ENCODE results near the gene ZFYVE27.
"Not testable (repeated sequence)": the region's sequence is repeated elsewhere in the genome, so short reads cannot be mapped to it uniquely, and the experiment has no call there.

ZFYVE27 gene

DNA sequence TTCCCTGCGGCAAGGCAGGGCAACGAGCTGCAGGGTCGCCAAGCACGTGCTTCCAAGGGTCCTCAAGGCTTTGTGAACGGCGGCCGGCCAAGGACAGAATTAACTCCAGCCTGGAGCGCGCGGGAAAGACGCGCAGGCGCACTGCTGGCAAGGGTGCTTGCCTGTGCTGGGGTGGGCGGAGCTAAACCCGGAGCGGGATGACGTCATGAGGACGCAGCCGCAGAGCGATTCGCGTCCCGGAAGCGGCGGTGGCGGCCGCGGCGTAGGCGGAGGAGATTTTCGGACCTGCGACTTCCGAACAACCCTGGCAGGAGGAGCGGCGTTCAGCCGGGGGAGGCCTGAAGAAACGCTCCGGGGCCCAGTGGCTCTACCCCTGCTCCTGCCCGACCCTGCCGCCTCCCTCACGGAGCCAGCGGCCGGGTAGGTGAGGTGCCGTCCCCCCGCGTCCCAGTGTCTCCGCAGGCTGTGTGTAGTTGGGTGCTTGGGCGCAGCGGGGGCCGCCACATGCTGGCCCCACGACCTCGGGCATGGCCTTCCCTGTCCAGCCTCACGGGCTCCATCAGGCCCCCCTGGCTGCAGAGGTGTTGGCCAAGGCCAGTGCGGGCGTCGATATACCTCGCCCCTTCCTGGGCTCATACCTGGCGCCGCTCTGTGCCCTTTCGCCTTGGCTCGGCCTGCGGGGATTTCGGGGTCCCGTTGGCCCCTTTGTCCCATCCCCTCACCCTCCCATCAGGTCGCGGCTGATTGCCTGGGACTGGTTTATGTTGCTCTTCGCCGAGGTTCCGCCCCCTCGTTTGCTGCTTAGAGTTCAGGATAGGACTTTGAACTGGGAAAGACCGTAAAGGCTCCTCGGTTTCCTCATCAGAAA, at the start of gene ZFYVE27:
Gene ZFYVE27 (plus strand): TSS at position 227 of the 868 bp plus-strand sequence. CDS start 1,350 bp downstream, outside the sequence.
- FAIRE-seq: peak; percentile 53

GRCh38 chr10:97687785-97688781, 48.8 kb upstream of the ZFYVE27 start:
- FAIRE-seq: no peak

DNA sequence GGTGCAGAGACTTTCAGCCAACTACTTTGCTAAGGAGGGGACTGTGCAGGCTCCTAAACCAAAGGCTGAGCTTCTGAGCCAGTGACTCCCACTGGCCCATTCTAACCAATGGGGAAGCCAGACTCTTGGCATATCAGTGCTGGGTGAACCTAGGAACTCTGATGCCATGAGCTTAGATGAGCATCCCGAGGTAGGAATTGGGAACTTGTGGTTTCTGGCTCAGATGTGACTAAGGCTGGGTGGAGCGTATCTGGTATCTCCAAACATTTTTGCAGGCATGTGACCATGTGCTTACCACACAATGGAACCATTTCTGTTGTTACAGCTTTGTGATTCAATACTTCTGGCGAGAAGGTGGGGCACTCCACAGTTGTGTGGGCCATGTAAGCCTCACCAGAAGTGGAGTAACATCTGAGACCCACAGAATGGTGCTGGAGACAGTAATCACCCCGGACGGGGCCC, 47.3 kb upstream of the ZFYVE27 start:
- FAIRE-seq: no peak

DNA sequence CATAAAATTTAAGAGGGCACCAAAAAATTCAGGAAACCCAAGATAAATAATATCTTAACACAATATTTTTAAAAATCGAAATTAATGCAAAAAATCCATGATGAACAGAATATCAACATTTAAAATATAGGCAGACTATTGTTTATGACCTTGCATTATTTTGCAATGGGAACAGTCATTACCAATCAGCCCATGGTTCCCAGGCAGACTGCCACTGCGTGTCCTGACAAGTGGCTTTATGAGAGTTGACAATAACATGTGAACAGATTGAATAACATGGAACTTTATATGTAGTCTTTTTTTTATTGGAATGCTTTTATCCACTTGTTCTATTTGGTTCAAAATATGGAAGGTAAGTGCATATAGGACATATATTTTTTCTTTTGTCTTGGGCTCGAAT, 46.8 kb upstream of the ZFYVE27 start:
- FAIRE-seq: no peak

DNA sequence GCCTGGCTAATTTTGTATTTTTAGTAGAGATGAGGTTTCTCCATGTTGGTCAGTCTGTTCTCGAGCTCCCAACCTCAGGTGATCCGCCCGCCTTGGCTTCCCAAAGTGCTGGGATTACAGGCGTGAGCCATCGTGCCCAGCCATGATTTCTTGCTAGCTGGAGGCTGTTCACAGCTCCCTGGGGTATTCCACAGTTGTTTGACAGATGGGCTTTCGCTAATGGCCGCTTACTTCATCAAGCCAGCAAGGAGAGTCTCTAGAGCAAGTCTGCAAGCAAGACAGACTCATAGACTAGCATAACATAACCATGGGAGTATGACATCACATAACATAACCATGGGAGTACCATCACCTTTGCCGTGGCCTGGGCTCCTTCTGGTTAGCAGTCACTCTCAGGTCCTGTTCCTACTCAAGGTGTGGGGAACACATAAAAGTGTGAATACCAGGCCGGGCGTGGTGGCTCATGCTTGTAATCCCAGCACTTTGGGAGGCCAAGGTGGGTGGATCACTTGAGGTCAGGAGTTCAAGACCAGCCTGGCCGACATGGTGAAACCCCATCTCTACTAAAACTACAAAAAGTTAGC, 38.8 kb upstream of the ZFYVE27 start:
- not testable (repeated sequence) for FAIRE-seq

- no peak for FAIRE-seq
Measured at GRCh38 chr10:97701438-97702069, 35.4 kb upstream of the ZFYVE27 start.

DNA sequence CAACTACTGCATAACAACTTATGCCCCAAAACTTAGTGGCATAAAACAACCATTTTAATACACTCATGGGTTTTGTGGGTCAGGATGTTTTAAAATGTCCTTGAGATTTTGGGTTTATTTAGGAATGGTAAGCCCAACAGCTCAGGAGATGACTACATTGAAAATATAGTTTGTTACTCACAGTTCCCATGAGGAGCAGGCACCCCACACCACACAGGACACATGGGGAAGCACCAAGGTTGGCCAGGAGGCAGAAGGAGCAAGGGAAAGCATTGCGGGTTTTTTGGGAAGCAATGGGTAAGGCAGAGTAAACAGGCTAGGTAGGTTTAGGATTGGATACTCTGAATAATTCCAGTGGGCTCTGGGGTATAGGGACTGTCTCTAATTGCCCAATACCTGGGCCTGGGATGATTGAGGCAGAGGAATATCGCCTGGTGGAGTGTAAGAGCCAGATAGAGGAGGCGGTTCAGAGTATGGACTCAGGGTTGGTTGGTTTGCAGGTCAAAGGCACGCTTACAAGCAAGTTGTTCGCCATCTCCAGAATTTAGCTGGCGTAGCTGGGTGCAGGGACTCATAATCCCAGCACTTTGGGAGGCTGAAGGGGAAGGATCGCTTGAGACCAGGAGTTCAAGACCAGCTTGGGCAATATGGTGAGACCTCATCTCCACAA, 33.4 kb upstream of the ZFYVE27 start:
- FAIRE-seq: no peak

DNA sequence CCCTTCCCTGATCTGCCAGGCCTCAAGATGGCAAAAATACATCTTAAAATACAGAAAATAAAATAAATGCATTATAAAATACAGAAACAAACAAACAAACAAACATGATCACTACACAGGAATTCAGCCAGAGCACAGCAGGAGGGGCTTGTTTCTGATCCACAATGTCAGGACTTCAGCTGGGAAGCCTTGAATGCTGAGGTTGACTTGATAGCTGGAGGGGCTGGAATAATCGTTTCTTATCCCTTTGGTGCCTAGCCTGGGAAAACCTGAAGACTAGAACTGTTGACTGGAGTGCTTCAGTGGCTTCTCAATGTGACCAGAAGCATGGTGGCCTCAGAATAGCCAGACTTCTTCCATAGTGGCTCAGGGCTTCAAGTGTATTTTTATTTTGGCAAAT, 32.6 kb upstream of the ZFYVE27 start:
- no peak for FAIRE-seq

GRCh38 chr10:97705006-97705670, 31.8 kb upstream of the ZFYVE27 start:
- FAIRE-seq: no peak

- FAIRE-seq: no peak
Measured at GRCh38 chr10:97707134-97707861, 29.6 kb upstream of the ZFYVE27 start.

- FAIRE-seq: no peak
Measured at GRCh38 chr10:97708167-97708566, 28.8 kb upstream of the ZFYVE27 start.

GRCh38 chr10:97708976-97709946, 27.7 kb upstream of the ZFYVE27 start:
- FAIRE-seq: peak; percentile 58

GRCh38 chr10:97711640-97712572, 25.0 kb upstream of the ZFYVE27 start:
- no peak for FAIRE-seq

DNA sequence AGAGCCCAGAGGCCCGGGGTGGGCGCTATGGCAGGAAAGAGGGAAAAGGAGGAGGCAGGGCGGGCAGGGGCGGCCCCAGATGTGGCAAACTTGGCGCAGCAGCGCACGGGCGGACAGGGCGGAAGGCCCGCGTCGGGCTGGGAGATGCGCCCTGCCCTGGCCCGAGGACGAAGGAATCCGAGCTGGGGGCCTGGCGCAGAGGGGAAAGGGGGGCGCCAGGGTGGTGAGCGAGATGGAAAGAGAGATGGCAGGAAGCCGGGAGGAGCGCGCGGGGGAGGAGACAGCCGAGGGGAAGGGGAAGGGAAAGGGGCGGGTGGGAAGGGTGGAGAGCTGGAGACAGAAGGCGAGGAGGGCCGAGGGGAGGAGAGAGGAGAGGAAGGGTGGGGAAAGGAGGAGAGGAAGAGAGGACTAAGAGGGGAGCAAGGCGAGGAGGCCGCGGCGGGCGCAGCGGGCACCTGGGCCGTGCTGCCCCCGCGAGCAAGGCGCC, 23.5 kb upstream of the ZFYVE27 start, which contains the start of gene MARVELD1:
Gene MARVELD1 (plus strand): TSS at position 392 of the 487 bp plus-strand sequence. CDS start 147 bp downstream, outside the sequence.
- no peak for FAIRE-seq

DNA sequence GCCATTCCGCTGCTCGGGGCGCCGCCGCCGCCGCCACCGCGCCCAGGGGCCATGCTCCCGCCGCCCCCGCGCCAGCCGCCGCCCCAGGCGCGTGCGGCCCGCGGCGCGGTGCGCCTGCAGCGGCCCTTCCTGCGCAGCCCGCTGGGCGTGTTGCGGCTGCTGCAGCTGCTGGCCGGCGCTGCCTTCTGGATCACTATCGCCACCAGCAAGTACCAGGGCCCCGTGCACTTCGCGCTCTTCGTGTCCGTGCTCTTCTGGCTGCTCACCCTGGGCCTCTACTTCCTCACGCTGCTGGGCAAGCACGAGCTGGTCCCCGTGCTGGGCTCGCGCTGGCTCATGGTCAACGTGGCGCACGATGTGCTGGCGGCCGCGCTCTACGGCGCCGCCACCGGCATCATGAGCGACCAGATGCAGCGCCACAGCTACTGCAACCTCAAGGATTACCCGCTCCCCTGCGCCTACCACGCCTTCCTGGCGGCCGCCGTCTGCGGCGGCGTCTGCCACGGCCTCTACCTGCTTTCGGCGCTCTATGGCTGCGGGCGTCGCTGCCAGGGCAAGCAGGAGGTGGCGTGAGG, 23.0 kb upstream of the ZFYVE27 start:
- FAIRE-seq: no peak

DNA sequence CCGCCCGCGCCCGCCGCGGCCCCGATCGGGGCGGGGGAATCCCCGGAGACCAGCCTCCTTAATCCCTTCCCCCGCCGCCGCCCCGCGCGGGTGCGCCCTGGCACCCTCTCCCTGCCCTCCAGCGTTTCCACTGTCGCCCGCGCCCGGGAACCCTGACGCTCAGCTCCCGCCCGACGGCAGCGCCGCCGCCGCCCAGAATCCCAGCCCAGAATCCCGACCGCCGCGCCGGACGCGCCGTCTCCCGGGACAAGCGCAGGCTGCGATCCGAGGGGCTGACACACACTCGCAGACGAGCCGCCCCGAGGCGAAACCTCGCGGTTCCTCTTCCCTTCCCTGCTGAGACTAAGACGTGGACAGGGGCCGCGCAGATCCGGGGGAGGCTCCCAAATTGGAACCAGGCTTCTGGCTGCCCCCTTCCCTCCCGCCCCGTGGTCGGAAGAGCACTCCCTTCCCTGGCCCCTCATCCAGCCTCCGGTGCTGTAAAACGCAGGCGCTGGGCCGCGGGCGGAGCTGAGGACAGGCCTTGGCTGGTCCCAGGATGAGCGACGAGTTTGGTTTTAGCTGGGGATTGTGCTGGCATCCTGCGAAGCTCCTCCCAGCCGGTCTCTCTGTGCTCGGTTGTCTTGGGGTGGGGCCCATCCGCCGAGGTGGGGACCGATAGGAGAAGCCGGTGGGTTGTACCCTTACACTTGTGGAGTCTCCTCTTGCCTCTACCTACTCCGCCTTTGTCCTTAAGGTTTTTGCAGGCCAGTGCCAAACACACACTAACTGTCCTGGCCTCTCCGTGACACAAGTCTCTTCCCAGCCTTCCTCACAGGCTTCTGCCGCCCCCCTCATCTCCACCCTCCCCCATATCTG, 22.3 kb upstream of the ZFYVE27 start:
- no peak for FAIRE-seq

Measured in endometrium (tissue), 2 donors.